Stimulated activated CD4-positive, alpha-beta T cell treated with anti-CD3 and anti-CD28 coated beads, TNF-alpha, amount 100 ng/mL, for 48 hours (primary cell): ENCODE results near the gene NTSR1.

Source experiments
- DNase-seq, 3 donors: peaks; one replicate each; pipeline ENCODE4 v3.0.0-alpha.2; 2020; ENCODE audit warnings: low read depth in 3 of 3

NTSR1 gene

DNA sequence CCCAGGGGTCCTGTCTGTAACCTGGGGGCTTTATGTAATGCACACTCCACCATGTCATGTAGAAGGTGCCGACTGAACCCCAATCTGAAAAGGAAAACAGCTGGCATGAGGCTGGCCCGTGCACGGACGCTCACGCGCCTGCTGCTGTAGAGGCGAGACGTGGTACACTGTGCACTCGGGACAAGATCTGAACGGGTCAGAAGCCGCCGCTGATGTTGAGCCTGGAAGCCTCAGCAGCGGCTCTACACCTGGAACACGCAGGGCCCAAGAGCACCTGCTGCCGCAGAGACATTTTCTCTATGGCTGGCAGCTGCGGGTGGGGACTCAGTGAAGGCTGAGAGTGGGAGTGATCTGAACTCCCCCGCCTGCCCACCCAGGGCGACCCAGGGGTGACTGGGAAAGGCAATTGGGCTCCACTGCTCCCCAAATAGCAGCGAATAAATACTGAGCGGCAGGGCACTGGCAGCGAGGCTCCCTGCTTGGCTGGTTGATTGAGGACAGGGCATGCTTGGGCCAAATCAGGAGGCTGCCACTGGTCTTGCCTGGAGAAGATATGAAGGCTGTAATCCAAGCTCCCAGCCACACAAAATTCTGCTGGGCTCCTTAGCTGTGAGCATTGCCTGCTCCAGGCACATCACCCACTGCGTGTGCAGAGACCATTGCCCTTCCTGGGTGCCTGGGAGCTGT, 93.5 kb downstream of the NTSR1 start:
- no peak for DNase-seq

DNA sequence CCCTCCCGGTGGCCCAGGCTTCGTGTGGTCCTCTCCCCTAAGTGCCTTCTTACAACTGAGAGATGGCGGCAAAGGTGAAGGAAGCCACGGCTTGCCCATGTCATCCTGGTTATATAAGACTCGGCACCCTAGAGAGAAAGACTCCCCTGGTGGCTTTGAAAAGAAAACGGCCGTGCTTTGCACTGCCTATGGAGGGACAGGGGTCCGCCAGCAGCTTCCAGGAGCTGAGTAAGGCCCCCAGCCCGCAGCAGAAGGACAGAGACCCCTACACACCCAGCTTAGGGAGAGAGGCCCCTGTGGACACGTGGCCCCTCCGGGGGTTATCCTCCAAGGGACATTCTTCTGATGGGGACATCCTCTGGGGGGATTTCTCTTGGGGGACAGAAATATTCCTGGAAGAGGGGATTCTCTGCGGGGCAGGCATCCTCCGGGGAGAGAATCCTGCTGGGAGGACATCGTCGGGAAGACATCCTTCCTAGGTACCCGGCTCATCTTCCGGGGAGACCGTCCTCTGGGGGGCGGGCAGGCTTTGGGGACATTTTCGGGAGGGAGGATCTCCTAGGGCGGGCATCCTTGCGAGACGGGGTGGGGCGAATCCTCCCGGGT, 95.5 kb downstream of the NTSR1 start:
- no peak for DNase-seq

DNA sequence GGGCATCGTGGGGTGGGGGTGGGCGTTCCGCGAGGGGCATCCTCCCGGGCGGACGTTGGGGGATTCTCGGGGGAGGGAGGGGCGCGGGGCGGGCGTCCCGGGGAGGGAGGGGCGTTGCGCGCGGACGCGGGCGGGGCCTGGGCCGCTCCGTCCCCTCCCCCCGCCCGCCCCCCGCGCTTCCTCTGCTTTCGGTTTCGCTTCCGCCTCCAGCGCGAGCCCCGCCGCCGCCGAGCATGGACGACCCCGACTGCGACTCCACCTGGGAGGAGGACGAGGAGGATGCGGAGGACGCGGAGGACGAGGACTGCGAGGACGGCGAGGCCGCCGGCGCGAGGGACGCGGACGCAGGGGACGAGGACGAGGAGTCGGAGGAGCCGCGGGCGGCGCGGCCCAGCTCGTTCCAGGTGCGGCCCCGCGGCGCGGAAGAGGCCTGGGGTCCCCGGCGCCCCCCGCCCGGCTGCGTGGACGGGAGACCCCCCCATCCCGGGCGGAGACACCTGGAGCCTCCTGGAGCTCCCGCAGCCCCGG, 96.1 kb downstream of the NTSR1 start, which contains the start of gene OGFR:
OGFR (plus strand) TSS at position 209 of the 528 bp plus-strand sequence; CDS start at position 234, 25 bp downstream.
- DNase-seq, result peak in 1 of 3 donors; percentile 63

- DNase-seq, result no peak
Measured at GRCh38 chr20:62805155-62805710, 96.6 kb downstream of the NTSR1 start.

GRCh38 chr20:62805711-62806382, 97.2 kb downstream of the NTSR1 start:
- DNase-seq, result no peak

- DNase-seq, result no peak
Measured at GRCh38 chr20:62806383-62807050, 97.9 kb downstream of the NTSR1 start.

- no peak for DNase-seq
Measured at GRCh38 chr20:62807444-62808210, 99.0 kb downstream of the NTSR1 start.

GRCh38 chr20:62808211-62808865, 99.7 kb downstream of the NTSR1 start:
- peak; percentile 43 to 67 (median 62) for DNase-seq

- DNase-seq, result no peak
Measured at GRCh38 chr20:62809530-62810428, 101.1 kb downstream of the NTSR1 start.

DNA sequence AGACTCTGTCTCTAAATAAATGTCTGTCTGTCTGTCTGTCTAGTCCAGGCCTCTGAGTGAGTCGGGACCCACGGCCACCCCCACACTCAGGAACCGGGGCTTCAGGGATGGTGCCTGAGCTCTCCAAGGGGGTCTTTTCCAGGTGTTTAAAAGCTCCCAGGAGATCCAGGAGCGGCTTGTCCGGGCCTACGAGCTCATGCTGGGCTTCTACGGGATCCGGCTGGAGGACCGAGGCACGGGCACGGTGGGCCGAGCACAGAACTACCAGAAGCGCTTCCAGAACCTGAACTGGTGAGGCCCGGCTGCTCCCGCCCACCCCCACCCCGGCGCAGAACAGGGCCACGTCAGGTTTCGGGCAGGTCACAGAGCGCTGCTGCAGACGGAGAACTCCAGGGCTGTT, 102.7 kb downstream of the NTSR1 start:
- DNase-seq, result no peak

DNA sequence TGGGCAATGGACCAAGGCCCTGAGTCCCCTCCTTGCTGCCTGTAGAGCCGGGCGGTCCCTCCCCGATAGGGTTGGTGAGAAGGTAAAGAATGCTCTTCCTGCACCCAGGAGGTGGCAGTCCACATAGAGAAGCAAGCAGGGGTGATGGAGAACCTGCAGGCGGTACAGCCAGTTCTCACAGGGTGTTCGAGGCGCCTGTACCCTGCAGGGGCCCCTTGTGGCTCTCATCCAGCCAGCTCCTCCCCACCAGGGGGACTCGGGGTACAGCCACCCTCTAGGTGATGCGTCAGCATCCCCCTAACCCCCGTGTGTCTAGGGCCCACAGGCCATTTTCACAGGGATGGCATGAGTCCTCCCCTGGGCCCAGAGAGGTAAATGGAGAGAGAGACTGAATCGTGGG, 103.1 kb downstream of the NTSR1 start:
- DNase-seq, result no peak
